ENCODE data around the gene MTMR6. TPM values are rescaled to one million over a fixed set of nuclear protein-coding genes. Genes with fewer than 3 reads are reported as not detected.

The MTMR6 gene
- total RNA-seq, 2 donors from 2014 or later: 6.3 to 7.7 TPM

- H3K27ac ChIP-seq (ENCODE audit: low read depth, low read length): no peak overlapping the region
- Mint-ChIP-seq H3K36me3 (ENCODE audit: low read depth) (peaks cover 24% of the 10 kb centered on the region), H3K4me3 (no peak overlapping the region), H3K9me3 (no peaks in the 10 kb centered on the region), H3K27me3 (ENCODE audit: insufficient read depth) (no peaks in the 10 kb centered on the region), H3K27ac (no peak overlapping the region), H3K4me1 (no peaks in the 10 kb centered on the region)
- H3K9ac ChIP-seq (ENCODE audit: extremely low read depth, low read length, poor library complexity, severe bottlenecking): no peak overlapping the region
- H3K9me3 ChIP-seq (ENCODE audit: control insufficient read depth, low read length): no peaks in the 10 kb centered on the region
- peaks cover 60% of the 10 kb centered on the region for H3K36me3 ChIP-seq (ENCODE audit: control insufficient read depth, insufficient read depth, low read length)
- WGBS, 2 experiments (ENCODE audit: insufficient coverage in 1 of 2, insufficient read length in 1 of 2): 93 to 98% methylated on average over 2 to 4 of the region's 4 CpGs
- no peak overlapping the region for H3K4me3 ChIP-seq (ENCODE audit: low read length)
- H3K4me1 ChIP-seq (ENCODE audit: control insufficient read depth, insufficient read depth, low read length): no peaks in the 10 kb centered on the region
- TF ChIP-seq CTCF (conservative IDR thresholded peaks at IDR 0.05): no peak
- DNase-seq: no peak
- H3K27me3 ChIP-seq (ENCODE audit: control insufficient read depth, insufficient read depth, low read length, poor library complexity, severe bottlenecking): no peaks in the 10 kb centered on the region
These were observed 25.0 kb downstream of the MTMR6 start for GRCh38 chr13:25262261-25262660.

GRCh38 chr13:25253702-25254101, 33.6 kb downstream of the MTMR6 start:
- H3K4me1 Mint-ChIP-seq: no peaks in the 10 kb centered on the region
- WGBS, 2 experiments (ENCODE audit: insufficient coverage in 1 of 2, insufficient read length in 1 of 2): 81 to 86% methylated on average over 1 to 2 of the region's 2 CpGs
- peaks cover 3% of the 10 kb centered on the region for H3K36me3 Mint-ChIP-seq (ENCODE audit: low read depth)
- no peaks in the 10 kb centered on the region for H3K9me3 Mint-ChIP-seq
- H3K4me3 Mint-ChIP-seq: no peak overlapping the region
- H3K27me3 Mint-ChIP-seq (ENCODE audit: insufficient read depth): no peaks in the 10 kb centered on the region
- no peaks in the 10 kb centered on the region for H3K27me3 ChIP-seq (ENCODE audit: control insufficient read depth, insufficient read depth, low read length, poor library complexity, severe bottlenecking)
- H3K9me3 ChIP-seq (ENCODE audit: control insufficient read depth, low read length): no peaks in the 10 kb centered on the region
- no peak overlapping the region for H3K27ac ChIP-seq (ENCODE audit: low read depth, low read length)
- H3K36me3 ChIP-seq (ENCODE audit: control insufficient read depth, insufficient read depth, low read length): peaks cover 42% of the 10 kb centered on the region
- H3K4me3 ChIP-seq (ENCODE audit: low read length): no peak overlapping the region
- no peaks in the 10 kb centered on the region for H3K4me1 ChIP-seq (ENCODE audit: control insufficient read depth, insufficient read depth, low read length)
- no peak overlapping the region for H3K9ac ChIP-seq (ENCODE audit: extremely low read depth, low read length, poor library complexity, severe bottlenecking)
- no peak for DNase-seq
- H3K27ac Mint-ChIP-seq: no peak overlapping the region
- TF ChIP-seq CTCF (conservative IDR thresholded peaks at IDR 0.05): no peak

GRCh38 chr13:25252752-25253151, 34.5 kb downstream of the MTMR6 start:
- Mint-ChIP-seq H3K4me3 (no peak overlapping the region), H3K9me3 (no peaks in the 10 kb centered on the region), H3K27ac (no peak overlapping the region), H3K36me3 (ENCODE audit: low read depth) (peaks cover 3% of the 10 kb centered on the region), H3K4me1 (no peaks in the 10 kb centered on the region), H3K27me3 (ENCODE audit: insufficient read depth) (no peaks in the 10 kb centered on the region)
- no peaks in the 10 kb centered on the region for H3K9me3 ChIP-seq (ENCODE audit: control insufficient read depth, low read length)
- H3K4me1 ChIP-seq (ENCODE audit: control insufficient read depth, insufficient read depth, low read length): no peaks in the 10 kb centered on the region
- TF ChIP-seq CTCF (conservative IDR thresholded peaks at IDR 0.05): no peak
- 80 to 96% methylated on average over 1 to 2 of the region's 2 CpGs for WGBS, 2 experiments (ENCODE audit: insufficient coverage in 1 of 2, insufficient read length in 1 of 2)
- no peak overlapping the region for H3K27ac ChIP-seq (ENCODE audit: low read depth, low read length)
- no peak for DNase-seq
- H3K9ac ChIP-seq (ENCODE audit: extremely low read depth, low read length, poor library complexity, severe bottlenecking): no peak overlapping the region
- H3K27me3 ChIP-seq (ENCODE audit: control insufficient read depth, insufficient read depth, low read length, poor library complexity, severe bottlenecking): no peaks in the 10 kb centered on the region
- peaks cover 46% of the 10 kb centered on the region for H3K36me3 ChIP-seq (ENCODE audit: control insufficient read depth, insufficient read depth, low read length)
- H3K4me3 ChIP-seq (ENCODE audit: low read length): no peak overlapping the region
